Measurements from ENCODE around the gene SVIL. TPM values are rescaled to one million over a fixed set of nuclear protein-coding genes. Genes with fewer than 3 reads are reported as not detected.

Gene SVIL
- total RNA-seq, 1 experiment from 2014 or later: 15.3 TPM

- H3K4me3 Mint-ChIP-seq: no peak overlapping the region
These were observed 218.9 kb downstream of the SVIL start for GRCh38 chr10:29415876-29416275.

More at GRCh38 chr10:29415876-29416275, 218.9 kb downstream of the SVIL start:
- Histone ChIP-seq H3K4me2 (ENCODE audit: insufficient read depth, insufficient read length, low read length) (no peak overlapping the region), H2BK12ac (ENCODE audit: insufficient read length, low read depth, low read length) (no peak overlapping the region), H3K14ac (ENCODE audit: insufficient read depth, low read length) (no peak overlapping the region), H4K5ac (ENCODE audit: insufficient read length, low read depth, low read length) (no peak overlapping the region), H3K4me1 (ENCODE audit: insufficient read depth, low read length) (no peaks in the 10 kb centered on the region), H3K23me2 (ENCODE audit: insufficient read length, low read depth, low read length, poor library complexity, severe bottlenecking) (no peaks in the 10 kb centered on the region), H2BK5ac (ENCODE audit: insufficient read length, low read length) (no peak overlapping the region), H3K79me2 (ENCODE audit: insufficient read depth, low read length) (no peaks in the 10 kb centered on the region), H4K91ac (ENCODE audit: insufficient read length, low read depth, low read length) (no peak overlapping the region), H3K27ac (ENCODE audit: insufficient read length, low read depth, low read length) (no peak overlapping the region), H3K79me1 (ENCODE audit: insufficient read depth, low read depth, low read length, poor library complexity, severe bottlenecking) (no peaks in the 10 kb centered on the region), H3T11ph (ENCODE audit: low read length) (no peak overlapping the region), H2AK5ac (ENCODE audit: insufficient read length, low read length) (no peak overlapping the region), H3K9ac (ENCODE audit: extremely low read depth, insufficient read length, low read length) (no peak overlapping the region), H2BK120ac (ENCODE audit: low read depth, low read length, poor library complexity, severe bottlenecking) (no peak overlapping the region), H2AFZ (ENCODE audit: low read length) (no peak overlapping the region), H3K18ac (ENCODE audit: insufficient read length, low read depth, low read length) (no peak overlapping the region), H3K23ac (ENCODE audit: insufficient read length, low read depth, low read length) (no peak overlapping the region), H3K27me3 (ENCODE audit: insufficient read depth, low read length) (no peaks in the 10 kb centered on the region), H3K9me3 (ENCODE audit: control insufficient read depth, low read depth, low read length) (no peaks in the 10 kb centered on the region), H3K4ac (ENCODE audit: low read depth, low read length) (no peak overlapping the region), H4K8ac (replicated peaks; ENCODE audit: insufficient read length, low read depth, low read length) (no peak overlapping the region), H2BK15ac (ENCODE audit: low read depth, low read length) (no peak overlapping the region), H4K20me1 (ENCODE audit: control insufficient read depth, insufficient read depth, insufficient read length) (no peaks in the 10 kb centered on the region), H2BK20ac (ENCODE audit: low read depth, low read length, poor library complexity, severe bottlenecking) (no peak overlapping the region), H3K56ac (ENCODE audit: insufficient read length, low read depth, low read length) (no peak overlapping the region)
- H3K27me3 Mint-ChIP-seq (ENCODE audit: low read depth): no peaks in the 10 kb centered on the region
- TF ChIP-seq CTCF (conservative IDR thresholded peaks at IDR 0.05): no peak
- H3K36me3 Mint-ChIP-seq (ENCODE audit: insufficient read depth in 1 of 3, low read depth in 3 of 3): no peaks in the 10 kb centered on the region
- WGBS (ENCODE audit: extremely low coverage, insufficient read length, low lambda C conversion rate): no CpG with 5 or more reads among the region's 2 CpGs
- DNase-seq: no peak
- no peaks in the 10 kb centered on the region for H3K4me1 Mint-ChIP-seq
- 0 out of 5 replicates have a peak, but pooled peaks cover 0 to 3% of the 10 kb centered on the region in 2 experiments for H3K9me3 Mint-ChIP-seq
- no peak overlapping the region for H3K27ac Mint-ChIP-seq
